Testis (tissue), 2 donors: ENCODE measurements around the gene CSRP1.

ENCODE experiments used
- POLR2A ChIP-seq: fragments of 450-650 bp; IDR thresholded peaks from one replicate; pipeline ENCODE4 v1.6.1; 2017; ENCODE audit warnings: antibody characterized with exemption, mild to moderate bottlenecking, moderate library complexity
- TF ChIP-seq, protein P1 (sequence below), 3 experiments: fragments of 450-650 bp in 2 of 3; fragments of 200-600 bp in 1 of 3; sonication (generic) in 1 of 3; IDR thresholded peaks; one replicate each; pipeline ENCODE4 v1.5.1; 2016 to 2019; ENCODE audit warnings: antibody characterized with exemption in 3 of 3, mild to moderate bottlenecking in 2 of 3, moderate library complexity in 1 of 3

DNA sequence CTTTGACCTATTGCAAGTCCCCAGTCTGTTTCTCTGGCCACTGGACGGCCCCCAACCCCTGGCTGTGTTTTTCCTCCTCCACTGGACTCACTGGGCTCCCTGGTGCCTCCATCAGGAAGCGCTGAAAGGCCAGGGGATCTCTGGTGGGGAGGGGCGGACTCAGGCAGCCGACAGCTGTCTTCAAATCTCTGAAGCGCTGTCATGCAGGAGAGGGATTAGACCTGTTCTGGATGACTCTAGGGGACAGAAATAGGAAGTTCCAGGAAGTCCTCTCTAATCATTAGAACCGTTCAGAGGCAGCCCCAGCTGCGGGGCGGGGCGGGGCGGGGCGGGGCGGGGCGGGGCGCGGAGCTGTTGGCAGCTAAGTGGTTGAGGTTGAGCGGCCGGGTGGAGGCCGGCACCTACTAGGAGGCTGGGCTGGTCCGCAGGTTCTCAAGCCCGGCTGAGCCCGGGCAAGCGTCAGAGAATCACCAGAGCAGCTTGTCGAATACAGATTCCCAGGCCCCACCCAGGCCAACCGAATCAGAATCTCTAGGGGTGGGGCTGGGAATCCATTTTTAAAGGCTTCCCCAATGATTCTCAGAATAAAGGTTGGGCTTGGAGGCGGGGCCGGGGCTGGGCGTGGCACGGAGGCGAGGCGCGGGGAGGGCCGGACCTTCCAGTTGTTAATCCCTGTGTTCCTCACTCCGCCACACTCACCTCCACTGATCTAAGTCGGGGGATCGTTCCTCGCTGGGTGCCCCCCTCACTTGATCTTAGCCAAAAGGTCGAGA lies 26.5 kb downstream of the CSRP1 start:
- TF ChIP-seq, protein P1, sequence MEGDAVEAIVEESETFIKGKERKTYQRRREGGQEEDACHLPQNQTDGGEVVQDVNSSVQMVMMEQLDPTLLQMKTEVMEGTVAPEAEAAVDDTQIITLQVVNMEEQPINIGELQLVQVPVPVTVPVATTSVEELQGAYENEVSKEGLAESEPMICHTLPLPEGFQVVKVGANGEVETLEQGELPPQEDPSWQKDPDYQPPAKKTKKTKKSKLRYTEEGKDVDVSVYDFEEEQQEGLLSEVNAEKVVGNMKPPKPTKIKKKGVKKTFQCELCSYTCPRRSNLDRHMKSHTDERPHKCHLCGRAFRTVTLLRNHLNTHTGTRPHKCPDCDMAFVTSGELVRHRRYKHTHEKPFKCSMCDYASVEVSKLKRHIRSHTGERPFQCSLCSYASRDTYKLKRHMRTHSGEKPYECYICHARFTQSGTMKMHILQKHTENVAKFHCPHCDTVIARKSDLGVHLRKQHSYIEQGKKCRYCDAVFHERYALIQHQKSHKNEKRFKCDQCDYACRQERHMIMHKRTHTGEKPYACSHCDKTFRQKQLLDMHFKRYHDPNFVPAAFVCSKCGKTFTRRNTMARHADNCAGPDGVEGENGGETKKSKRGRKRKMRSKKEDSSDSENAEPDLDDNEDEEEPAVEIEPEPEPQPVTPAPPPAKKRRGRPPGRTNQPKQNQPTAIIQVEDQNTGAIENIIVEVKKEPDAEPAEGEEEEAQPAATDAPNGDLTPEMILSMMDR (IDR thresholded peaks at IDR 0.05) = no peak
- TF ChIP-seq POLR2A = no peak
